NOMO-1 treated with DMSO at 0.1 percent for 48 hours (cell line): Measurements from ENCODE around the gene FBLN1.
"Not testable (repeated sequence)": the region's sequence is repeated elsewhere in the genome, so short reads cannot be mapped to it uniquely, and the experiment has no call there.

Experiments
- DNase-seq: peaks from one replicate; lab custom pipeline; 2025; ENCODE audit not compliant: unreplicated experiment; lab: John Stamatoyannopoulos, UW

FBLN1 gene

GRCh38 chr22:45602004-45602733 is 99.5 kb downstream of the FBLN1 start:
- no peak for DNase-seq

DNA sequence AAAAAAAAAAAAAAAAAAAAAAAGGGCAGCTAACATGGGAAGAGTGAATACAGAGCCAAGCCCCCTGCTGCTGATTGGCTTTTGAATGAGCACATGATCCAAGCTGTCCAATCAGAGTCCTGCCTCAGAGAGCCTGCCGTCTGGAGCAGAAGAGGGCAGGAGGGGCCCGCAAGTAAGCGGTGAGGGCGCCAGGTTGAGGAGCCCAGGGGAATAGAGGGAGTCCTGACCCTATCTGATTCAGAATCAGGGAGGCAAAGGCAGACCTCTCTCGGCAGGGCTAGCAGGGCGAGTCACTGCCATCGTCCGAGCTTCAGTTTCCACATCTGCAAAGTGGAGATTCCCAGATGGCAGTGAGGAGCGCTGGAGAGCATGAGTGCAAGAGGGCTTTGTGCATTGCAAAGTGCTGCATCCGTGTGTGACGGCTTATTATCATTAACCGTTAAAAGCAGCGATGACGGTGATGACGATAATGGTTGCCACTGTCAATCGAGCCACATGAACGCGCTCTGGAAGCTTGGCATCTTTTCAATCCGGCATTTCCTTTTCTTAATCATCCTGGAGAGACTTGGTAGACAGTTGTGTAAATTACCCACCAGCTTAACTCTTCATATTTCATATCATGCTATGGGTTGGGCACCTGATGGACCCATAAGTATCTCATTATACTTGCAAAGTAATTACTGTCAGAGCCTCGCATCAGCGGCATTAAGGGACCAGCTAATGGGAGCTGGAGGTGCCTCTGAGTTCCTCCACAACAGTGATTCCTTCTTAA is 100.3 kb downstream of the FBLN1 start:
- peak; percentile 34 for DNase-seq

- peak; percentile 19 for DNase-seq
Measured at GRCh38 chr22:45603619-45604018, 100.9 kb downstream of the FBLN1 start.

- not testable (repeated sequence) for DNase-seq
Measured at GRCh38 chr22:45608045-45608444, 105.4 kb downstream of the FBLN1 start.

DNA sequence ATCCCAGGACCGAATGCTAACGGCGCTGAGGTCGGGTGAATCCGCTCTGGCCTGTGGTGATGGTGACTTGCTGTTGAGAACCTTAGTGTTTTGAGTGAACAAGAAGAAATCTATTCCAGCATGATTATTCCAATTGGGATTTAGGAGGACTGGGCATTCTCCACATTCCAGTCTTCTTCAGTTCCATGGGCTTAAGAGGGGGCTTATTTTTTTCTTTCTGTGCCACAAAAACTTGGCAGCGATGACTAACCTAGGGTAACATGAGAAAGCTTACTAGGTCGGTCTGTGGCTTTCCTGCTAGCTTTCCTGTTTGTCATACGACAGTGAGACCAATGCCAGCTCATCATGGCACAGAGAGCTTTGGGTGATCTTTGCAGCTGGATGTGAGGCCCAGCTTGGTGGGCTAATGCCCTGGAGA is 106.1 kb downstream of the FBLN1 start:
- peak; percentile 5 for DNase-seq

DNA sequence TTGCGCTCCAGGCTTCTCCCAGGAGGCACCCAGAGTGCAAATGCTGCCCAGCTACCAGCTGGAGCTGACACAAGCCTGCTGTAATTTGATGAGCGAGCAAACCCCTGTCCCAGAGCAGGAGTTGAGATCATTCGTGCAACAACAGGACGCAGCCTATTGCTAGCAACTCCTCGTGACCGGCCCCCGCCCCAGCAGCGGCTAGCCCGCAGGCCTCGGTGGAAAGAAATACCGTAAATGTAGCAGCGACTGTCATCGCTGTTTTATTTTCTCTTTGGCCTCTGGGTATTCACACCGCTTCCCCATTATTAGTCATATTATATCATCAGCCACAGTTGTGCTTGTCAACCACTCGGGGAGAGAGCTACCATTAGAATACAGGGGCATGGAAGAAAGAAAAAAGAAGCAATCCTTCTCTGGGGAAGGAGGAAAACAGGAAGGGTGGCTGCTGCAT is 109.8 kb downstream of the FBLN1 start:
- DNase-seq: peak; percentile 11

DNA sequence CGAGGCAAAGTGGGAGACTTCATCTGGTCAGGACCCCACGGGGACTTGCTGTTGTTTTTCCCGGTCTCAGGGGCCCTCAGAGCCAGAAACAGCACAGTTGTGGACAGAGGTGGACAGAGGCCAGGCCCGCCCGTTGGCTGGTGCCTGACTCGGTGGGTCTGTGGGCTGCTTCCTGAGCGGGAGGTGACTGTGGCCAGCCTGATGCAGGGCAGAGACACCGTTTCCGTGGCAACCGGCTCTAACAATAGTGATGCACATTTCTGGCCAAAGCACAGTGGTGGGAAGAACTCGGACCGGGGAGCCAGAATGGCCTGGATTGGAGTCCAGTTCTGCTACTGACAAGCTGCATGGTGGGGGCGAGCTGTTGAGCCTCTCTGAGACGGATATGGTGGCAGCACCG is 110.3 kb downstream of the FBLN1 start:
- DNase-seq: no peak

- no peak for DNase-seq
Measured at GRCh38 chr22:45615364-45615763, 112.7 kb downstream of the FBLN1 start.

DNA sequence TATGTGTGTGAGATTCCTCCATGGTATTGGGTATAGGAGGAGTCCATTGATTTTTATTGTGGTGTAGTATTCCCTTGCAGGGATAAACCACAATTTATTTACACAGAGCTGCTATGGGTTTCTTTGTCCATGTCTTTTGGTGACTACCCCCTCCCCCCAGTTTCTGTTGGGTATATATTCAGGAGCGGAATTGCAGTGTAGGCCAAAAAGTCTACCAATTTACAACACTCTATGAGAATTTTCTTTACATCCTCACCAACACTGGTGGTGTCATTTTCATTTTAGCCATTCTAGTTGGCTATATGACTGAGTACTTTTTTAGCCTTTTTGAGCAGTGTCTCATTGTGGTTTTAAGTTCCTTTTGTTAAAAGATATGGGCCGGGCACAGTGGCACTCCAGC is 113.7 kb downstream of the FBLN1 start:
- no peak for DNase-seq

- DNase-seq: no peak
Measured at GRCh38 chr22:45617948-45618347, 115.3 kb downstream of the FBLN1 start.

DNA sequence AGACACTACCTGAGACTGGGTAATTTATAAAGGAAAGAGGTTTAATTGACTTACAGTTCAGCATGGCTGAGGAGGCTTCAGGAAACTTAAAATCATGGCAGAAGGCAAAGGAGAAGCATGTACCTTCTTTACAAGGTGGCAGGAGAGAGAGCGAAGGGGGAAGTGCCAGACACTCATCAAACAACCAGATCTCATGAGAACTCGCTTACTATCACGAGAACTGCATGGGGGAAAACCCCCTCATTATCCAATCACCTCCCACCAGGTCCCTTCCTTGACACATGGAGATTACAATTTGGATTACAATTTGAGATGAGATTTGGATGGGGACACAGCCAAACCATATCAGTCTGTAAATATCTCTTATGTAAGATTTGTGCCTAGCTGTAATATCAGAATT is 118.0 kb downstream of the FBLN1 start:
- DNase-seq: no peak

DNA sequence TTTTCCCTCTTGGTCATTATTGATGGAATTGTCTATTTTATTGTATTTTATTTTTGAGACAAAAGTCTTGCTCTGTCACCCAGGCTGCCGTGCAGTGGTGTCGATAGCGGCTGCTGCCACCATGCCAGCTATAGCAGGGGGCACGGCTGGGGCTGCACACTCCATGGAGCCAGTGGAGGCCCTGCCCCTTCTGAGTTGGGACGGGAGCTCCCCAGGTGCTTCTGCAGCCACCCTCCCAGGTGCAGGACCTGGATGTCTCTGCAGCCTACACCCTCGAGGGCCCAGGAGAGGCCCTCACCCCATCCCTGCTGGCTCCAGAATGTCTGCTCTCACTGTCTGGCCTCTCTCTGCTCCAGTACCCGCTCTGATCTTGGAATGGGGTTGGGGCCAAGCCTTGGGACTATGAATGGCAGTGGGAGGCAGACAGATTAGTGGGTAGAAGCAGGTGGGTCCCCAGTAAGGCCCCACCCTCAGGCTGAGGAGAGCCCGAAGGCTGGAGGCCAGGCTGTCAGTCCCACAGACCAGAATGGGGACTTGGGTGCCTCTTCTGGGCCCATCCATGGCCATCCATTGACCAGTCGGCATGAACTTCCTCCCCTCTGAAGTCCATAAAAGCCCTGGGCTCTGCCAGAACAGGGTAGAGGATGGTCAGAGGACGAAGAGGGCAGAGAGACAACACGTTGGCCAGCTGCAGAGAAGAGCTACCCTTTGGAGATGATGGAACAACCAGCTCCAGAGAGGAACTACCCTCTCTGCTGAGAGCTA is 119.3 kb downstream of the FBLN1 start:
- DNase-seq: no peak

DNA sequence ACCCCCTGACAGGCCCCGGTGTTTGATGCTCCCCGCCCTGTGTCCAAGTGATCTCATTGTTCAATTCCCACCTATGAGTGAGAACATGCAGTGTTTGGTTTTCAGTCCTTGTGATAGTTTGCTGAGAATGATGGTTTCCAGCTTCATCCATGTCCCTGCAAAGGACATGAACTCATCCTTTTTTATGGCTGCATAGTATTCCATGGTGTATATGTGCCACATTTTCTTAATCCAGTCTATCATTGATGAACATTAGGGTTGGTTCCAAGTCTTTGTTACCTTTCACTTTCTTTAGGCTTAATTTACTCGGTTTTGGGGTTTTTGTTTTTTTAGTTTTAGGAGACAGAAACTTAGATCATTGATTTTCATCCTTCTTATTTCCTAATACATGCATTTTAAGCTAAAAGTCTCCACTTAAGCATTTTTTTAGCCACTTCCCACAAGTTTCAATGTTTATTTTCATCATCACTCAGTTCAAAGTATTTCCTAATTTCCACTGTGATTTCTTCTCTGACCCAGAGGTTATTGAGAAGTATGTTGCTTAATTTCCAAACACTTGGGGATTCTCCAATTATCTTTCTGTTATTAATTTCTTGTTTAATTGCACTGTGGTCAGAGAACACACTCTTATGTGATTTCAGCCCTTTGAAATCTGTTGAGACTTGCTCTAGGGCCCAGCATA is 120.9 kb downstream of the FBLN1 start:
- peak; percentile 75 for DNase-seq

- DNase-seq: no peak
Measured at GRCh38 chr22:45626198-45626651, 123.5 kb downstream of the FBLN1 start.

- no peak for DNase-seq
Measured at GRCh38 chr22:45627489-45628233, 125.0 kb downstream of the FBLN1 start.

DNA sequence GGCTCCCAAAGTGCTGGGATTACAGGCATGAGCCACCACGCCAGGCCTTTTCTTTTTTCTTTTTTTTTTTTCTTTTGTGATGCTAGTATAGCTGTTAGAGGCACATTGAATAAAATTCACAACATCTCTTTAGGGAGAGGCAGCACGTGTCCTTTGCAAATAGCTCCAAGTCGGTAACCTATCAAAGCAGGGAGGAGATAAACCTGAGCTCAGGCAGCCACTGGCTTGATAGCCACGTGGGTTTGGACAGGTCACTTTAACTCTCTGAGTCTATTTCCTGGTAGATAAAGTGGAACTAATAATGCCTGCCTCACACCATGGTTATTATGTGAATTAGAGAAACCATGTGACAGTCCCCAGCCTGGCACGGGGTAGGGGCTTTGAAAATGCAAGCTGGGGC is 125.8 kb downstream of the FBLN1 start:
- DNase-seq: no peak

- DNase-seq: no peak
Measured at GRCh38 chr22:45629469-45630089, 126.9 kb downstream of the FBLN1 start.

DNA sequence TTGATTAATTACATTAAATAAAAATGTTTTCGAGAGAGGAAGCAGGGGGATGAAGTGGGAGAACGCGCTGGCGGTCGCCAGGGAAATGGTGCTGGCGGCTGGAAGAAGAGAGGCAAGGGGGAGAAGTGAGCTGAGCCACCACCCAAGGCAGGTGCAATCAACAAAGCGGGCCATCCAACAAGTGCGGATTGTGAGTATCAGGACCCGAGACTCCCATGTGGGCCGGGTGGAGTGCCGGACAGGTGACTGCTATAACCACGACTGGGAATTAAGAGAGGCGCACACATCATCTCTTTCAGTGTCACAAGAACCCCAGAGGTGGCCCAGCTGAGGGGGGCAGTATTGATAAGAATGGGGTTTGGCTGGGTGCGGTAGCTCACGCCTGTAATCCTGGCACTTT is 127.8 kb downstream of the FBLN1 start:
- DNase-seq: no peak

- no peak for DNase-seq
Measured at GRCh38 chr22:45631140-45631840, 128.6 kb downstream of the FBLN1 start.
